Activated CD8-positive, alpha-beta memory T cell treated with anti-CD3 and anti-CD28 coated beads, Interleukin-2, amount 50 U/mL, for 4 hours (primary cell): ENCODE results near the gene KRT74.

Source experiments
- DNase-seq: peaks from one replicate; pipeline ENCODE4 v3.0.0-alpha.2; 2020

KRT74 gene

DNA sequence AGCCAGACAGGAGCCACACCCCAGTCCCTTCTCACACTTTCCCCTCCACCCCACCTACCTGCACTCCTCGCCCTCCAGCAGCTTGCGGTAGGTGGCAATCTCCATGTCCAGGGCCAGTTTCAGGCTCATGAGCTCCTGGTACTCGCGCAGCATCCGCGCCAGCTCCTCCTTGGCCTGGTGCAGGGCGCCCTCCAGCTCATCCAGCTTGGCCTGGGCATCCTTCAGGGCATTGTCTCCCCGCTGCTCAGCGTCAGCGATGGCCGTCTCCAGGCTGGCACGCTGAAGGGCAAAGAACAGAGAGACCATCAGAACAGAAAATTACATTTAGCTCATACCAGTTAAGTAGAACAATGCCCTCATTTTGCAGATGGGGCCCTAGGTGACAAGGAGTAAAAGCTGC is 5.5 kb downstream of the KRT74 start:
- no peak for DNase-seq

DNA sequence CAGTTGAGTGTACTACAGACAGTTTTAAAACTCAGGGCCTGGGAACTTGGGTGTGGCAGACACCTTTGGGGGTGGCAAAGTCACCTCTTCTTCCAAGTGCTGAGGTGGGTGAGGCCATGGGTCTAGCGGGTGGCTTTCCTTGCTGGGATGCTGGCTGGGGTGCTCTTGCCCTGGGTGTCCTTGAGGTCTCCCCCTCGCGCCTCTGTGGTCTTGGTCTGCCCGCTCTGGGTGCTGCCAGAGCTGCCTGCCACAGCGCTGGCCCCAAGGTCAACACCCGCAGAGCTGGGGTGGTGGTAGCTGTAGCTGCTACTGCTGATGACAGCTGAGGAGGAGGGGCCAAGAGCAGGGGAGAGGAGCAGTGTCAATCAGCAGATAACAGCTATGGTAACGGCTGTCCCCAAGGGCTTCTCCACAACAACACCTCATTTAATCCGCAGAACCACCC is 6.8 kb downstream of the KRT74 start:
- peak; percentile 36 for DNase-seq

DNA sequence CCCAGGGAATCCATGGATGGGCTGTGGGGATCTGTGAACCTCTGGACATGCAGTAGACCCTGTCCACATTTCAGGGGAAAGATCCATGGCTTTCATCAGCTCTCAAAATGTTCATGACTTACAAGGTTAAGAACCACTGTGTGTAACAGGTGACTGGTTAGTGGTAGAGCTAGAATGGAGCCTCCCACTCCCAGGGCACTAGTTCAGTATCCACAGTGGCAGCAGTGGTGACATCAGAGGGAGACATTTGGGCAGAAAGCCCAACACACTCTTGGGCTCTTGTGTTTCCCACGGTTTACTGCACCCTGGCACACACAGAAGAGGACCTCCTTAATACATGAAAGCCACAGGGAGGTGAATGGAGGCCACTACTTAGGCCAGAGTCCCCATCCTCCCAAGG is 9.1 kb downstream of the KRT74 start:
- no peak for DNase-seq

DNA sequence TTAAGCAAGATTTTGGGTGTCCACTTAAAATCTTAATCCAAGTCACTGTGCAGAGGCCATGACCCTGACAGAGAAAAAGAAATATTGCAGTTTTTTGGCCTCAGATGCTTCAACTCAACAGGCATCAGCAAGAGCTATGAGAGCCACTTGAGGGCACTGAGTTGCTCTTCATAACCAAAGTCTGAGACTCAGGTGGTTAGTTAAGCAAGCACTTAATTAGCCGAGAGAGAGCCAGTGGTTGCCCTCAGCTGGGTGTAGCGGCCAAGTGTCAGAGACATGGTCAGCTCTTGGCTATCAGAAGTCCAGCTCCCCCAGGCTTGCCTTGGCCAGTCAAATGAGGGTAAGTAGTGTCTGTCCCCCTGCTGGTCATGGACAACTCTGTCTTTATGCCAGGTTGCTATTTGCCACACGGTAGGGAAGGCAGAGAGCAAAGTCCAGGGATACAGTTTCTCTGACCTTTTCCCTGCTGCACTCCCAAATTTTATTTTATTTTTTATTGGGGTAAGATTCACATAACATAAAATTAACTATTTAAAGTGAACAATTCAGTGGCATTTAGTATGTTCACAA is 11.7 kb downstream of the KRT74 start:
- no peak for DNase-seq

DNA sequence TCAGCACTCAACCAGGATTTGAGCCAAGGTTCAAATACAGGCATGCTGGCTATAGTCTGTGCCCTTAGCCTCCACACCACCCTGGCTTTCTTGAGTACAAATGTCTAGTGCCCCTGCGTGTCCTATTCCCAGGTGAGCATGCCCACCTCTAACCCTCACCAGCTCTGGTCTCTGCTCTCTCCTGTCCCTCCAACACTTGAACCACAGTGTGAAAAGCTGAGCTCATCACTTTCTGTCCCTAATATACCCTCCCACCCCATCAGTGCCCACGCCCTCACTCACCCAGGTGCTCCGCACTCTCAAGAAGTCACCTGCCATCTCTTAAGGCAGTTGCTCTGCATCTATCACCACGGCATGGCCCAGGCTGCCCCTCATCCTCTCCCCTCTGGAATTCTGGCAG is 13.7 kb downstream of the KRT74 start:
- DNase-seq, result no peak

DNA sequence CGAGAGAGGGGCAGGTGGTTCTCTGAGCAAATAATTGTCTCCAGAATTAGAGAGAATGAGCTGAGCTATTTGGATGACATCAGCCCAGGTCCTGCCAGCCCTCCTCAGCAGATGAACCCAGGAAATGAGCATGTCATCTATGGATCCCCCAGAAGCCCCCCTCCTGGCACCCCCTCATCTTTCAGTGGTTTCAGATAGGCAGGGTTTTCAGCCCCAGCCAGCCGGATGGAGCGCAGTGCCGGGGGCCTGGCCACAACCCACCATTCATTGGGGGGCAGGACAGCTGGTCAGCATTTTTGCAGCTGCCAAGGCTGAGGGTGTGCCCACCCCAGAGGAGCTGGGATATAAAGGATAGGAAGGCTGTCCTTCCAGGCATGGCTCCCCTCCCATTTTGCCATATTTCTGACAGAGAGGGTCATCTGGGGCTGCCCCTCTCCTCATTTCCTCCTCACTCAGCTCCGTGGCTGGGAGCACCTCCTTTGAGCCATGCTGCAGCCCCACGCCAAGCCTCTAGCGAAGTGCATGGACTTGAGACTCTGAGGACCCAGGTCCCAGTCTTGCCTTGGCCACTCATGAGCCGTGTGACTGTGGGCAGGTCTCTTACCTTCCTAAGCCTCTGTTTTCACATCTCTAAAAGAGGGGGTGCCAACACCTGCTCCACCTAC is 14.7 kb downstream of the KRT74 start:
- DNase-seq, result no peak

DNA sequence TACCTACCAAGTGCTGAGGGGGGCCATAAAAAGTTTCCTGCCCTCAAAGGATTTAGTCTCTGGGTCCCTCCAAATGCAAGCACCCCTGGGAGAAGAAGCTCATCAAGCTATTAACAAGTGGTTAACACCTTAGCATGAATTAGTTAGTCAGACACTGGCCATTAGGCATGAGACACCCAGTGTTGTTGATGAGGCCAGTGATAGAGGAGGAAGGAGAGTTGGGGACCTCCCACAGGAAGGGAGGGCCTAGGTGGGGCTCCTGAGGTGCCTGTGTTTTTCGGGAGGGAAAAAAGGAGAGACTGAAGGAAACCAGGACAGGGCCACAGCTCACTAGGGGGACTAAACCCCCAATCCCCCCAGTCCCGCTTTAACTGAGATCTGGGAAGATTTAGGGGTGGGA is 16.2 kb downstream of the KRT74 start:
- DNase-seq, result no peak

GRCh38 chr12:52555577-52555976 is 18.1 kb downstream of the KRT74 start:
- no peak for DNase-seq

- DNase-seq, result no peak
Measured at GRCh38 chr12:52552681-52553195, 20.9 kb downstream of the KRT74 start, which contains the start of gene KRT71. Gene KRT71 (minus strand): TSS chr12:52553145. CDS start chr12:52553077, 68 bp downstream.

GRCh38 chr12:52552055-52552454 is 21.6 kb downstream of the KRT74 start:
- no peak for DNase-seq

GRCh38 chr12:52551216-52551865 is 22.3 kb downstream of the KRT74 start:
- no peak for DNase-seq

DNA sequence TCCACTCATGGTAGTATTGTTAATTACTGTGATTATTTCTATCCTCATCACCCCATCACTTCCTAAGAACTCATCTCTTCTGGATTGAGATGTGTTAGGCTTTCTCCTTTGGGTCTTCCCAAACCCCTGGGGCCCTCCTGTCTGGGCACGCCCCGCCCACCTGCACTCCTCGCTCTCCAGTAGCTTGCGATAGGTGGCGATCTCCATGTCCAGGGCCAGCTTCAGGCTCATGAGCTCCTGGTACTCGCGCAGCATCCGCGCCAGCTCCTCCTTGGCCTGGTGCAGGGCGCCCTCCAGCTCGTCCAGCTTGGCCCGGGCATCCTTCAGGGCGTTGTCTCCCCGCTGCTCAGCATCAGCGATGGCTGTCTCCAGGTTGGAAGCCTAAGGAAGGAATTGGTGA is 27.5 kb downstream of the KRT74 start:
- DNase-seq, result no peak

DNA sequence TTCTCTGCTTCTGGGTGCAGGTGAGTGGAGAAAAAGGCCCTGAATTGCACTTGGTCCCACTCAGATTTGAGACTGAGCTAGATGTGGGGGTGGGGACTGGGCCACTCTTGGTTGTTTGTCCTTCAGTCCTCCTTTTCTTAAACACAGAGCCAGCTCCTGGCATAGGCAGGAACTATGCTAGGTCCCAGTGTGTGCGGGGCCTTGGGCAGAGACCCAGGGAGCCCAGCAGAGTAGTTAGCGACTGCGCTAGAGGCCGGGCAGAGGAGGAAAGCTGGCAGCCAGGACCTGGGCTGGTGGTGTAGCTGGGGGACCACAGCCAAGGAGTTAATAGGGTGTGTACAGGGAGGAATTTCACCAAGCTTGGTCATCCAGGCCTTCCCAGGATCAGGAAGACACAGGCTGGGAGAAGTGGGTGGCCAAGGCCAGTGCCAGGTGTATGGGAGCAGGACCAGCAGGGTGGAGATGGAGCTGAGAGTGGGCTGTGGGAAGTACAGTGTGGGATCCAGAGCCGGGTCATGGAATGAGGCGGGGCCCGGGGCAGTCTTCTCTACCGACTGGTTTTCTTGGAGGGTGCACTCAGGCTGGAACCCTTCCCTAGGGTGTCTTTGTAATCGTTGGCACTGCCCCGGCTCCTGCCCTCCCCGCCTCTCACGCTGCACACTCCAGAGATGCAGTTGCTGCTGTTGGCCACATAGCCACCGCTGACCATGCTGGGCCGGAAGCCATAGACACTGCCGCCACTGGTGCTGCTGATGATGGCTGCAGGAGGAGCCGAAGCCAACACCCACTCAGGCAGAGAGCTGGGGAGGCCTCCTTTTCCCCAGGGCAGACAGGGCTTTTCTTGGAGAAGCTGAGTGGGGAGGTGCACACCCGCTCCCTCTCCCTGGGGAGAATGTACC is 29.4 kb downstream of the KRT74 start:
- no peak for DNase-seq

- no peak for DNase-seq
Measured at GRCh38 chr12:52542785-52543318, 30.8 kb downstream of the KRT74 start.

DNA sequence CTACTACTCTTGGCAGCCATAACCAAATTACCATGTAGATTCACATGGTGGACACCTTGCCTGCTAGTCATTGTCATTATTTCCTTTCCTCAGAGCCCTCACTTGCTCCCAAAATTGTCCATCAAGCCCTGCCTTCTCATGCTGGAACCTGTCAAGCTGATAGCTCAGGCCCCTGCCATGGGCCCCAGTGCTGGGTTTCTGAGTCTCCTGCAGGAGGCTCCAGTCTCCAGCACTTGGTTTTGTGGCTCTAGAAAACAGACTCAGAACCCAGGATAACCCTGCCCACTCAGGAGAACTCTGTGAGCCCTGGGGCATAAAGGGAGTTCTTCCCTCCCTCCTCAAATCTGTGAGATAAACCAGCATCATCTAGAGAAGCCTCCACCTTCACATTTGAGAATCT is 31.5 kb downstream of the KRT74 start:
- DNase-seq, result no peak

DNA sequence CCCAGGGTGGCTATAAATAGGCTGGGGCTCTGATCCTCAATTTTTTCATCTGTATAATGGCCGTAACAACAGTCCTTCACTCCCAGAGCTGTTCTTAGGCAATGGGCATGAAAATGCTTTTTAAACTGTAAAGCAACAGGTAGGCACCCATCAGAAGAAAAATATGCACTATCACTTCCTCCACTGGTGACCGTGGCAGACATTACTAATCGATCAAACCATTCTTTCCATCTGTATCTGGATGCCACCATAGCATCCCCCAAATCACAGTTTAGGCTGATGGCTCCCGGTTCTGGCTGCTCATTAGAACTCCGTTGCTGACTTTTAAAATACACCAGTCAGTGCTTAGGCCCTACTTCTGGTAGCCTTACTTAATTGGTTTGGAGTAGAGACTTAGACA is 31.9 kb downstream of the KRT74 start:
- no peak for DNase-seq

DNA sequence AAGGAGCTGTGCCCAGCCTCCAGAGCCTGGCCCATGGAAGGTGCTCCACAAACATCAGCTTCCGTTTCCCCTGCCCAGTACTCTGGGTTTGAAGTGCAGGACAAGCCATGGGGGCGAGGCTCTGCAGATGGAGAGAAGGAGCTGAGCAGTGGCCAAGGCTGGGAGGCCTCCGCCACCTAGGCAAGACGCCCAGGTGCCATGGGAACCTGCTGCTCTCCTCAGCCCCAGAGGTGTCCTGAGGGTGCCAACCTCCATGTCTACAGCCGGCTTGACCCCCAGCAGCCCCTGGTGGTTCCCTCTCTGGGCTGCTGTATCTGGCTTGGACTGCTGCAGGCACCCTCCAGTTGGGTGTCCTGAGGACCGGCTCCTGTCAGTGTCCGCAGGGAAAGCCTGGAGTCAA is 33.1 kb downstream of the KRT74 start:
- no peak for DNase-seq

DNA sequence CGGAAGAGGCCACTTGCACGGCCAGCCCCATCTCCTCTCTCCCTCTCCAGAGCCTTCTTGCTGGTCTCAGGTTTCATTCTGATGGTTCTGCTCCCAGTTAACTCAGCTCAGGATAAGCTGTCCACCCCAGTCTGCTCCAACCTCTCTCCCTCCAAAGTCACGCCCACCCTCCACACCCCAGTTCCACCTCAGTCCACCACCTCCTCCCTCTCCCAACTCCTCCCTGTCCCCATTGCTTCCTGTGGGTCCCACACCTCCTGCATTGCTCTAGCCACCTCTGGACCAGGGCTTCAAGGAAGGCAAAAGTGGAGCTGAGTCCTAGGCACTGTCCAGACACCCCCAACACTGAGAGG is 33.8 kb downstream of the KRT74 start:
- no peak for DNase-seq

DNA sequence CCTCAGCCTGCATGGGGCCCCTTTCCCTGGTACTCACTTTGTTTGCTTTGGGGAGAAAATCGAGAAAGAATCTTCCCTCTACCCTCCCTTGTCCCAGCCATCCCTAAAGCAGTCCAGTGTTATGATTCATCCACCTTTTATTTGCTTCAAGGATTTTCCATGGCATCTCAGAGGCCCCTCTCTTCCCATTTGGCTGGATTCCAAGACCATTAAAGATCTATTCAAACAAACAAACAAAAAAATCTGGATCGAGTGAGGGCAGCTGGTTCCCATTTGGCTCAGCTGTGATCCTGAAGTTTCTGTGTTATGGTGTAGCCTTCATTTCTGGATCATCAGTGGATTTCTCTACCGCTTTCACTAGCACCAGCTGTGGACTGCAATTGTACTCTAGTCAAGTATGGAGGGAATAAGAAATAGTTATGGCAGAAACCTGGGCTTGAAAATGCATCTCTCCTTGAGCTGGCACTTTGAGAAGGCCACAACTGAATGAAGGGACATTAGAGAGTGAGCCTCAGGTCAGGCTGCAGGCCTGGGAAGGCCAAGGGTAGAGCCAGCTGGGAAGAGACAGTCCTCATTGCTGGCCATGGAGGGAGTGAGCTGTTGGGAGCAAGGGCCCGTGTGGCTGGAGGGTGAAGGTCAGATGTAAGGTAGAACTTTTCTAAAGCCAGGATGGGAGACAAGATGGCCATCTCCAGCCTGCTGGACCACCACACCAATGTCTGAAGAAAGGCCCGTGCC is 34.4 kb downstream of the KRT74 start:
- no peak for DNase-seq

- no peak for DNase-seq
Measured at GRCh38 chr12:52537101-52537500, 36.5 kb downstream of the KRT74 start.

GRCh38 chr12:52535574-52535973 is 38.1 kb downstream of the KRT74 start:
- no peak for DNase-seq

- no peak for DNase-seq
Measured at GRCh38 chr12:52534482-52534881, 39.2 kb downstream of the KRT74 start.
